Measurements from ENCODE around the gene EIF4H. TPM values are rescaled to one million over a fixed set of nuclear protein-coding genes. Genes with fewer than 3 reads are reported as not detected.
A peak's percentile ranks its signal among the peaks of the same experiment; 100 is the strongest.

Gene EIF4H
- total RNA-seq, 1 donor from 2014 or later = 205 TPM

DNA sequence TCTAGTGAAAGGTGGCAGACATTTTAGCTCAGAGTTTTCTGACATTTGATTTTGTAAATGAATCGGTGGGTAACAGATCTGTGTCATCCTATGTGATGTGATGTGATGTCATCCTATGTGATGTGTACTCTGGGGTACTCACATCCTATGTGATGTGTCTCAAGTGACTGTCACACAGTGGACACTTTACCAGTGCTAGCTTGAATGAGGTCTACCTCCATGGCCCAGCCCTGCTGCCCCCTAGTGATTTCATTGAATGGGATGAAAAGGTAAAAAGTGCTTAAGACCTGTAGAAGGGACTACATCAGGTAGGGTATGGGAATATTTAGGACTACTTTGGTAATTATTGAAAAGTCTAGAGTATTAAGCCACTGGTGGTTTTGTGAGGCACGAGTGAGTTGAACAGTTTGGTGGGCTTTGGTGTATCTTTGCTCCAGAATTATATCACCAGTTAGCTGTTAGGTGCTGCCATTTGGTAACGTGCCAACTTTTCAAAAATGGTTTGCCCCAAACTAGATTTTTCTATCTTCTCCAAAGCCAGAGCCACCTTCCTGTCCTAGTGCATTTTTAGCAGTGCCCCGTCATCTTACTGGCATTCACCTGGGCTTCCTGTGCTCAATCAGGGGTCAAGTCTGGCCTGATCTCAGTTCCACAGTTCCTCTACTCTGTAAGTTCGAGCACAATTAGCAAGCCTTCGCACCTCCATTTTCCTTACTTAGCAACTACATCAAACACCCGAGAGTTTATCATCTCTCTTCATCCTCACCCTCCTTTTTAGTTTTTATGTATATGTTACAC, 9.7 kb downstream of the EIF4H start:
- peaks cover 21% of the 10 kb centered on the region for H3K36me3 Mint-ChIP-seq (ENCODE audit: unreplicated experiment)
- no peak overlapping the region for H3K4me3 Mint-ChIP-seq (ENCODE audit: unreplicated experiment)
- TF ChIP-seq, protein P1, sequence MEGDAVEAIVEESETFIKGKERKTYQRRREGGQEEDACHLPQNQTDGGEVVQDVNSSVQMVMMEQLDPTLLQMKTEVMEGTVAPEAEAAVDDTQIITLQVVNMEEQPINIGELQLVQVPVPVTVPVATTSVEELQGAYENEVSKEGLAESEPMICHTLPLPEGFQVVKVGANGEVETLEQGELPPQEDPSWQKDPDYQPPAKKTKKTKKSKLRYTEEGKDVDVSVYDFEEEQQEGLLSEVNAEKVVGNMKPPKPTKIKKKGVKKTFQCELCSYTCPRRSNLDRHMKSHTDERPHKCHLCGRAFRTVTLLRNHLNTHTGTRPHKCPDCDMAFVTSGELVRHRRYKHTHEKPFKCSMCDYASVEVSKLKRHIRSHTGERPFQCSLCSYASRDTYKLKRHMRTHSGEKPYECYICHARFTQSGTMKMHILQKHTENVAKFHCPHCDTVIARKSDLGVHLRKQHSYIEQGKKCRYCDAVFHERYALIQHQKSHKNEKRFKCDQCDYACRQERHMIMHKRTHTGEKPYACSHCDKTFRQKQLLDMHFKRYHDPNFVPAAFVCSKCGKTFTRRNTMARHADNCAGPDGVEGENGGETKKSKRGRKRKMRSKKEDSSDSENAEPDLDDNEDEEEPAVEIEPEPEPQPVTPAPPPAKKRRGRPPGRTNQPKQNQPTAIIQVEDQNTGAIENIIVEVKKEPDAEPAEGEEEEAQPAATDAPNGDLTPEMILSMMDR (IDR thresholded peaks at IDR 0.05) = peak; percentile 34
- H3K4me1 Mint-ChIP-seq (ENCODE audit: unreplicated experiment) = peaks cover 62% of the 10 kb centered on the region
- peak overlapping the region; percentile 4 for H3K27ac Mint-ChIP-seq (ENCODE audit: unreplicated experiment)
- DNase-seq (ENCODE audit: extremely low spot score, unreplicated experiment) = no peak
- H3K27me3 Mint-ChIP-seq (ENCODE audit: unreplicated experiment) = no peaks in the 10 kb centered on the region
- no peaks in the 10 kb centered on the region for H3K9me3 Mint-ChIP-seq (ENCODE audit: unreplicated experiment)

DNA sequence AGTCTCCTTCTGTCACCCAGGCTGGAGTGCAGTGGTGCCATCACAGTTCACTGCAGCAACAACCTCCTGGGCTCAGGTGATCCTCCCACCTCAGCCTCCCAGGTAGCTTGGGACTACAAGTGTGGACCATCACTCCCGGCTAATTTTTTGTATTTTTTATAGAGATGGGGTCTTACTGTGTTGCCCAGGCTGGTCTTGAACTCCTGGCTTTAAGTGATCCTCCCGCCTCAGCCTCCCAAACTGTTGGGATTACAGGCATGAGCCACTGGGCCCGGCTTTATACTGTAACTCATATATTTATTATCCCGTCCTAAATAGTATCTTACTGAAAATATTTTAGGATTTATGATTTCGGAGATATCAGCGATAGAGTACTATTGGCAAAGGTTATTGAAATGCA, 10.9 kb downstream of the EIF4H start:
- no peak overlapping the region for H3K27ac Mint-ChIP-seq (ENCODE audit: unreplicated experiment)
- H3K9me3 Mint-ChIP-seq (ENCODE audit: unreplicated experiment) = no peaks in the 10 kb centered on the region

DNA sequence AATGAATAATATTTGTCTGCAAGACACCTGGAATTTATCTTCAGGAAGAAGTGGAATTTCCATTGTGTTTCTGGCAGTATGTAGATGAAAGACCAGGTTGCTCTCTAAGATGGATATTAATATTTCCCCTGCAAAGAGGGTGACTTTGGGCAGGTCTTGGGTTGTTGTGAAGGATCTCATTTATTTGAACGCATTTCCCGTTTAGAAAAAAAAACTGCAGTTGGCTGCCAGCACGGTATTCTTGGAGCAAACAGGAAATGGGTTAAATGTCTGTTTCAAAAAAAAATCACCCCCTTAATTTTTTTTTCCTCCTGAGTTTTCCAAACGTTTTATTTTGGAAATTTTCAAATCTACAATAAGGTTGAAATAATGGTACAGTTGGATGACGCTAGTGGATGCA, 11.5 kb downstream of the EIF4H start:
- no peaks in the 10 kb centered on the region for H3K9me3 Mint-ChIP-seq (ENCODE audit: unreplicated experiment)
- H3K27me3 Mint-ChIP-seq (ENCODE audit: unreplicated experiment) = no peaks in the 10 kb centered on the region
- no peak overlapping the region for H3K4me3 Mint-ChIP-seq (ENCODE audit: unreplicated experiment)
- TF ChIP-seq, protein P1 (IDR thresholded peaks at IDR 0.05) = no peak
- peaks cover 57% of the 10 kb centered on the region for H3K4me1 Mint-ChIP-seq (ENCODE audit: unreplicated experiment)
- DNase-seq (ENCODE audit: extremely low spot score, unreplicated experiment) = no peak
- H3K36me3 Mint-ChIP-seq (ENCODE audit: unreplicated experiment) = peaks cover 34% of the 10 kb centered on the region
- H3K27ac Mint-ChIP-seq (ENCODE audit: unreplicated experiment) = no peak overlapping the region

More for the DNA sequence above, 10.9 kb downstream of the EIF4H start:
- Mint-ChIP-seq H3K4me1 (ENCODE audit: unreplicated experiment) (peaks cover 60% of the 10 kb centered on the region), H3K4me3 (ENCODE audit: unreplicated experiment) (no peak overlapping the region), H3K36me3 (ENCODE audit: unreplicated experiment) (peaks cover 28% of the 10 kb centered on the region), H3K27me3 (ENCODE audit: unreplicated experiment) (no peaks in the 10 kb centered on the region)
- no peak for DNase-seq (ENCODE audit: extremely low spot score, unreplicated experiment)
- TF ChIP-seq, protein P1 (IDR thresholded peaks at IDR 0.05) = no peak

GRCh38 chr7:74187915-74188675, 13.9 kb downstream of the EIF4H start:
- Mint-ChIP-seq H3K27ac (ENCODE audit: unreplicated experiment) (peak overlapping the region; percentile 63), H3K4me1 (ENCODE audit: unreplicated experiment) (peaks cover 35% of the 10 kb centered on the region), H3K4me3 (ENCODE audit: unreplicated experiment) (no peak overlapping the region), H3K27me3 (ENCODE audit: unreplicated experiment) (no peaks in the 10 kb centered on the region), H3K9me3 (ENCODE audit: unreplicated experiment) (no peaks in the 10 kb centered on the region), H3K36me3 (ENCODE audit: unreplicated experiment) (peaks cover 39% of the 10 kb centered on the region)
- DNase-seq (ENCODE audit: extremely low spot score, unreplicated experiment) = no peak
- TF ChIP-seq, protein P1 (IDR thresholded peaks at IDR 0.05) = no peak

DNA sequence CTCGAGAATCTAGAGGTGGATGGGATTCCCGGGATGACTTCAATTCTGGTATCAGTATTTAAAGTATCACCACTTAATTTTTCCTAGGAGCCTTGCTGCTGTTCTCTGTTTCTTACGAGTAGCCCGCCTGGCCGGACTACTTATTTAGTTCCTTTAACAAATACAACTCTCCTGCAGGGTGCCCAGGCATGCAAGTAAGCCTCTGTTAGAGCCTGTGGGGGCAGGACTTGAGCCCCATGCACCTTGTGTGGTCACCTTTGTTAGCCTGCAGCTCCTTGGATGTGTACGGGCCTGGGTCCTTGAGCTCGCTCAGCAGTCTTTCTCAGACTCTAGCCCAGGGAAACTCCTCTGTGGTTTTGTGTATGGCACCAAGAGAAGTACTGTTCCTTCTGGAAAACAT, 16.1 kb downstream of the EIF4H start:
- H3K9me3 Mint-ChIP-seq (ENCODE audit: unreplicated experiment) = no peaks in the 10 kb centered on the region
- peaks cover 49% of the 10 kb centered on the region for H3K36me3 Mint-ChIP-seq (ENCODE audit: unreplicated experiment)
- no peaks in the 10 kb centered on the region for H3K27me3 Mint-ChIP-seq (ENCODE audit: unreplicated experiment)
- H3K4me1 Mint-ChIP-seq (ENCODE audit: unreplicated experiment) = peaks cover 22% of the 10 kb centered on the region
- H3K4me3 Mint-ChIP-seq (ENCODE audit: unreplicated experiment) = no peak overlapping the region
- H3K27ac Mint-ChIP-seq (ENCODE audit: unreplicated experiment) = no peak overlapping the region
- no peak for DNase-seq (ENCODE audit: extremely low spot score, unreplicated experiment)
- TF ChIP-seq, protein P1 (IDR thresholded peaks at IDR 0.05) = no peak
